Adrenal gland (tissue), 5 donors: Measurements from ENCODE around the gene TIFAB.

Experiments
- CTCF ChIP-seq, 6 experiments: fragments of 450-650 bp in 4 of 6; fragments of 200-600 bp in 2 of 6; sonication (generic) in 1 of 6; IDR thresholded peaks; 1 replicate in 5 of 6; 2 replicates in 1 of 6; pipeline versions ENCODE4 v1.5.1 to v1.8.0; 2016 to 2021; ENCODE audit warnings: antibody characterized with exemption in 6 of 6, mild to moderate bottlenecking in 2 of 6, moderate library complexity in 1 of 6
- POLR2A ChIP-seq, 2 donors: fragments of 450-650 bp; IDR thresholded peaks; one replicate each; pipeline ENCODE4 v1.6.1; 2017; ENCODE audit warnings: antibody characterized with exemption in 2 of 2, mild to moderate bottlenecking in 2 of 2, moderate library complexity in 1 of 2
- donor health status: DM: no; HTN: no; CAD: no.

DNA sequence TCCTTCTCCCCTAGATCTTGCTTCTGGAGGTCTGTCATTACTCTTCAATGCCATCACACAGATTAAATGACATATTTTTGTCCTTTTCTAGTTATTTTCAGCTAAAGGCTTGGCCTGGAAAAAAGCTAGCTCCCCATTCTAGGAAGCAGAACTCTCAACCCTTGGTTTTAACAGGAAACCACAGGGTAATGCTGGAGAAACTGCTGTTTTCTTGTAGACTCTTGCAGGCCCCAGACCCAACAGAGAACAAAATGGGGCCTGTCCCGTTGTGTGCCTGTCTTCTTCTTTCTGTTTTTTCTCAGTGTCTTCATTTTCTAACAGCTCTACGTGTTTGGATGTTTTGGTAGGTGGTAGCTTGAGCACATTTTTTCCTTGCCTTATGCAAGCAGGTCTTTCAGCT is 26.5 kb downstream of the TIFAB start:
- TF ChIP-seq POLR2A (IDR thresholded peaks at IDR 0.05) (no peak), CTCF (IDR thresholded peaks at IDR 0.05) (no peak)
